Sigmoid colon (tissue), 3 donors: Measurements from ENCODE around the gene UVRAG.

ENCODE experiments used
- CTCF ChIP-seq, 4 experiments: fragments of 450-650 bp in 3 of 4; fragments of 200-600 bp in 1 of 4; IDR thresholded peaks; one replicate each; pipeline ENCODE4 v1.5.1; 2016 to 2019; ENCODE audit warnings: antibody characterized with exemption in 4 of 4, mild to moderate bottlenecking in 3 of 4, moderate library complexity in 2 of 4
- POLR2A ChIP-seq, 2 donors: fragments of 450-650 bp; IDR thresholded peaks; one replicate each; pipeline ENCODE4 v1.6.1; 2016; ENCODE audit warnings: antibody characterized with exemption in 2 of 2, mild to moderate bottlenecking in 2 of 2, moderate library complexity in 2 of 2

DNA sequence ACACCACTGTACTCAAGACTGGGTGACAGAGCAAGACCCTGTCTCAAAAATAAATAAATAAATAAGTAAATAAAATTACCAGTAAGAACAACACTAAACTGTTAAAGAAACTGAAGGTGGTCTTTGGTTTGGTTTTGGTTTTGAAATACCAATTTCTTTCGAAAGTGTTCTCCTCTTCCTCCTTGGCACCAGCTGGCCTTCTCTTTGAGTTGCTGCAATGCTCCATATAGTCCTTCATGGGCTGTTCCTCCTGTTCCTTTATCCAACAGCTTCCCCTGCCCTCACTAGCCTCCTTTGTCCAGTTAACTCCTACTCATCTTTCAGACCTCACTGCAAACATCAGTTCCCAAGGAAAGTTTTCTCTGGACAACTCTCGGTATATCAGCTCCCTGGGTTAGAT, 5.0 kb upstream of the UVRAG start:
- TF ChIP-seq CTCF (IDR thresholded peaks at IDR 0.05) (no peak), POLR2A (IDR thresholded peaks at IDR 0.05) (no peak)
